ENCODE measurements around the gene EIF4B. TPM values are rescaled to one million over a fixed set of nuclear protein-coding genes. Genes with fewer than 3 reads are reported as not detected.

EIF4B gene
- total and polyA plus RNA-seq, 2 of the 13 experiments (the other 11 are each of a cell fraction or from before 2014, with no cell fraction given) = 416 to 548 TPM

DNA sequence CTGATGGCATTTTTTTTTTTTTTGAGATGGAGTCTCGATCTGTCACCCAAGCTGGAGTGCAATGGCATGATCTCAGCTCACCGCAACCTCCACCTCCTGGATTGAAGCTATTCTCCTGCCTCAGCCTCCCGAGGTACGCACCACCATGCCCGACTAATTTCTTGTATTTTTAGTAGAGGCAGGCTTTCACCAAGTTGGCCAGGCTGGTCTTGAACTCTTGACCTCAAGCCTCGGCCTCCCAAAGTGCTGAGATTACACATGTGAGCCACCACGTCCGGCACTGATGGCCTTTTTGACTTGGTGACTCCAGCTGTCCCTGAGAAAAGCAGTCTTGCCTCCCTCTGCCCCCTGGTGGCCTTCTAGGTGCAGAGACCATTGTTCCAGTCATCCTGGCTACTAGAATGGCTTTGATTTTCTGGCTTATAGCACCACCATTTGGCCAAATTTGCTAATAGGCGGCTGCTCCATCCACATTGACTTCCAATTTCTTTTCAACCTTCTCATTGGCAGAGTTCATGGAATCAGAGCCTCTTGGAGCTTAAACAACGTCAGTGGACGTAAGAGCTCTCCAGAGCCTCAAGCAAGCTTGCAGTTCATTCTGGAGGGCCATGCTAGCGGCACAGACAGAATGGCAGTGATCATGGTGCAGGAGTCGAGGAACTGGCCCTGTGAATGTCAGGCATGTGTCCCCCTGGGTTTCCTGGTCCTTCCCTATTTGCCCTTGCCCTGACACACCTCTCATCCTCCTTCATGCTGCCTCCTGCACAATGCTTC is 25.4 kb upstream of the EIF4B start:
- peak; percentile 83 for ATAC-seq
- Histone ChIP-seq H3K4me3 (replicated peaks in 1 of 3; ENCODE audit: insufficient read depth in 1 of 3, low read depth in 2 of 3, low read length in 3 of 3) (peak overlapping the region in 2 of 3 experiments; percentile 6 to 60; a peak in 3 of 6 replicates), H3K27me3 (ENCODE audit: control insufficient read depth in 1 of 2, insufficient read depth in 2 of 2, low read length in 2 of 2) (no peaks in the 10 kb centered on the region), H3K27ac (ENCODE audit: extremely low read length, insufficient read depth, low read length) (peak overlapping the region; percentile 52), H3K79me2 (ENCODE audit: insufficient read depth, low read length) (no peaks in the 10 kb centered on the region), H3K36me3 (replicated peaks in 1 of 2; ENCODE audit: control insufficient read depth in 1 of 2, insufficient read depth in 2 of 2, low read length in 2 of 2) (no peaks in the 10 kb centered on the region), H2AFZ (ENCODE audit: low read length) (peak overlapping the region; percentile 89), H3K9me3 (ENCODE audit: low read length) (no peaks in the 10 kb centered on the region), H4K20me1 (ENCODE audit: insufficient read depth, low read length) (no peaks in the 10 kb centered on the region), H3K9ac (ENCODE audit: insufficient read depth, low read depth, low read length) (peak overlapping the region; percentile 46), H3K4me2 (ENCODE audit: low read depth, low read length) (peak overlapping the region; percentile 81), H3K4me1 (ENCODE audit: insufficient read depth, low read length) (peaks cover 34% of the 10 kb centered on the region)
- ChIA-PET POLR2A (interaction anchor here (0.7 to 5.8 kb wide), 18 partner anchors 11 to 930 kb away, joined by 3 to 82 read pairs (median 6); partner anchors contain the start of genes EIF4B, KRT18 and KRT8), CTCF (ENCODE audit: low intra/inter-chr PET ratio, low total read pairs) (interaction anchor here (0.8 to 4.8 kb wide), 15 partner anchors 10 to 609 kb away, joined by 3 to 212 read pairs (median 5); partner anchors contain the start of genes EIF4B and KRT8)
- peak; percentile 94 for DNase-seq (ENCODE audit: low spot score)
- FAIRE-seq = peak; percentile 92
- in situ Hi-C loops (cut with HindIII; ENCODE audit: extremely low pct_ligation_motif_present, low pct_unique_long_range_greater_than_20kb) (loop anchor here (10.0 to 25.0 kb wide), 4 partner anchors 294 to 844 kb away; partner anchors contain the start of genes KRT1 and KRT84), intact Hi-C loops (cut with micrococcal nuclease; ENCODE audit: unreplicated experiment) (loop anchor here (1.0 to 2.0 kb wide), 3 partner anchors 54 to 97 kb away; partner anchors contain the start of gene KRT8)
- BruUV-seq (replicated peaks) = no TSS peak
- 21% methylated on average over 13 of the region's 13 CpGs for WGBS (ENCODE audit: low lambda C conversion rate)
- no peak for TF ChIP-seq ZNF567 (CRISPR knock-in tag; IDR thresholded peaks at IDR 0.05; ENCODE audit: borderline replicate concordance)
- no peak for TF ChIP-seq KAT2B (IDR thresholded peaks at IDR 0.05; ENCODE audit: borderline replicate concordance, low read depth, low read length)
- TF ChIP-seq, protein P1, sequence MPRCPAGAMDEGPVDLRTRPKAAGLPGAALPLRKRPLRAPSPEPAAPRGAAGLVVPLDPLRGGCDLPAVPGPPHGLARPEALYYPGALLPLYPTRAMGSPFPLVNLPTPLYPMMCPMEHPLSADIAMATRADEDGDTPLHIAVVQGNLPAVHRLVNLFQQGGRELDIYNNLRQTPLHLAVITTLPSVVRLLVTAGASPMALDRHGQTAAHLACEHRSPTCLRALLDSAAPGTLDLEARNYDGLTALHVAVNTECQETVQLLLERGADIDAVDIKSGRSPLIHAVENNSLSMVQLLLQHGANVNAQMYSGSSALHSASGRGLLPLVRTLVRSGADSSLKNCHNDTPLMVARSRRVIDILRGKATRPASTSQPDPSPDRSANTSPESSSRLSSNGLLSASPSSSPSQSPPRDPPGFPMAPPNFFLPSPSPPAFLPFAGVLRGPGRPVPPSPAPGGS (CRISPR knock-in tag; IDR thresholded peaks at IDR 0.05) = no peak
- TF ChIP-seq ZNF446 (CRISPR knock-in tag; IDR thresholded peaks at IDR 0.05) = peak; percentile 76; the same call in 1 of the 2 replicates
- TF ChIP-seq NFYB (CRISPR knock-in tag; IDR thresholded peaks at IDR 0.05) = no peak
- TF ChIP-seq, protein P2, sequence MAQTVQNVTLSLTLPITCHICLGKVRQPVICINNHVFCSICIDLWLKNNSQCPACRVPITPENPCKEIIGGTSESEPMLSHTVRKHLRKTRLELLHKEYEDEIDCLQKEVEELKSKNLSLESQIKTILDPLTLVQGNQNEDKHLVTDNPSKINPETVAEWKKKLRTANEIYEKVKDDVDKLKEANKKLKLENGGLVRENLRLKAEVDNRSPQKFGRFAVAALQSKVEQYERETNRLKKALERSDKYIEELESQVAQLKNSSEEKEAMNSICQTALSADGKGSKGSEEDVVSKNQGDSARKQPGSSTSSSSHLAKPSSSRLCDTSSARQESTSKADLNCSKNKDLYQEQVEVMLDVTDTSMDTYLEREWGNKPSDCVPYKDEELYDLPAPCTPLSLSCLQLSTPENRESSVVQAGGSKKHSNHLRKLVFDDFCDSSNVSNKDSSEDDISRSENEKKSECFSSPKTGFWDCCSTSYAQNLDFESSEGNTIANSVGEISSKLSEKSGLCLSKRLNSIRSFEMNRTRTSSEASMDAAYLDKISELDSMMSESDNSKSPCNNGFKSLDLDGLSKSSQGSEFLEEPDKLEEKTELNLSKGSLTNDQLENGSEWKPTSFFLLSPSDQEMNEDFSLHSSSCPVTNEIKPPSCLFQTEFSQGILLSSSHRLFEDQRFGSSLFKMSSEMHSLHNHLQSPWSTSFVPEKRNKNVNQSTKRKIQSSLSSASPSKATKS (CRISPR knock-in tag; IDR thresholded peaks at IDR 0.05) = no peak
- TF ChIP-seq, protein P3, sequence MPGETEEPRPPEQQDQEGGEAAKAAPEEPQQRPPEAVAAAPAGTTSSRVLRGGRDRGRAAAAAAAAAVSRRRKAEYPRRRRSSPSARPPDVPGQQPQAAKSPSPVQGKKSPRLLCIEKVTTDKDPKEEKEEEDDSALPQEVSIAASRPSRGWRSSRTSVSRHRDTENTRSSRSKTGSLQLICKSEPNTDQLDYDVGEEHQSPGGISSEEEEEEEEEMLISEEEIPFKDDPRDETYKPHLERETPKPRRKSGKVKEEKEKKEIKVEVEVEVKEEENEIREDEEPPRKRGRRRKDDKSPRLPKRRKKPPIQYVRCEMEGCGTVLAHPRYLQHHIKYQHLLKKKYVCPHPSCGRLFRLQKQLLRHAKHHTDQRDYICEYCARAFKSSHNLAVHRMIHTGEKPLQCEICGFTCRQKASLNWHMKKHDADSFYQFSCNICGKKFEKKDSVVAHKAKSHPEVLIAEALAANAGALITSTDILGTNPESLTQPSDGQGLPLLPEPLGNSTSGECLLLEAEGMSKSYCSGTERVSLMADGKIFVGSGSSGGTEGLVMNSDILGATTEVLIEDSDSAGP (CRISPR knock-in tag; IDR thresholded peaks at IDR 0.05; ENCODE audit: borderline replicate concordance) = peak; percentile 73; the same call in 1 of the 2 replicates
- no peak for TF ChIP-seq PCBP2 (optimal IDR thresholded peaks at IDR 0.05; ENCODE audit: low read depth, low read length, poor library complexity, severe bottlenecking)
- no peak for TF ChIP-seq SUZ12 (IDR thresholded peaks at IDR 0.05; ENCODE audit: low read depth, low read length)
- TF ChIP-seq MXI1 (IDR thresholded peaks at IDR 0.05; ENCODE audit: borderline replicate concordance, low read depth, low read length) = no peak
- 0 out of 2 replicates have a peak, but pooled peaks have one; percentile 45 for TF ChIP-seq ZFP90 (CRISPR knock-in tag; IDR thresholded peaks at IDR 0.05; ENCODE audit: borderline replicate concordance)
- TF ChIP-seq ELF4 (CRISPR knock-in tag; IDR thresholded peaks at IDR 0.05; ENCODE audit: borderline replicate concordance) = no peak
- TF ChIP-seq RARA (CRISPR knock-in tag; IDR thresholded peaks at IDR 0.05) = peak; percentile 34
- TF ChIP-seq, protein P4, sequence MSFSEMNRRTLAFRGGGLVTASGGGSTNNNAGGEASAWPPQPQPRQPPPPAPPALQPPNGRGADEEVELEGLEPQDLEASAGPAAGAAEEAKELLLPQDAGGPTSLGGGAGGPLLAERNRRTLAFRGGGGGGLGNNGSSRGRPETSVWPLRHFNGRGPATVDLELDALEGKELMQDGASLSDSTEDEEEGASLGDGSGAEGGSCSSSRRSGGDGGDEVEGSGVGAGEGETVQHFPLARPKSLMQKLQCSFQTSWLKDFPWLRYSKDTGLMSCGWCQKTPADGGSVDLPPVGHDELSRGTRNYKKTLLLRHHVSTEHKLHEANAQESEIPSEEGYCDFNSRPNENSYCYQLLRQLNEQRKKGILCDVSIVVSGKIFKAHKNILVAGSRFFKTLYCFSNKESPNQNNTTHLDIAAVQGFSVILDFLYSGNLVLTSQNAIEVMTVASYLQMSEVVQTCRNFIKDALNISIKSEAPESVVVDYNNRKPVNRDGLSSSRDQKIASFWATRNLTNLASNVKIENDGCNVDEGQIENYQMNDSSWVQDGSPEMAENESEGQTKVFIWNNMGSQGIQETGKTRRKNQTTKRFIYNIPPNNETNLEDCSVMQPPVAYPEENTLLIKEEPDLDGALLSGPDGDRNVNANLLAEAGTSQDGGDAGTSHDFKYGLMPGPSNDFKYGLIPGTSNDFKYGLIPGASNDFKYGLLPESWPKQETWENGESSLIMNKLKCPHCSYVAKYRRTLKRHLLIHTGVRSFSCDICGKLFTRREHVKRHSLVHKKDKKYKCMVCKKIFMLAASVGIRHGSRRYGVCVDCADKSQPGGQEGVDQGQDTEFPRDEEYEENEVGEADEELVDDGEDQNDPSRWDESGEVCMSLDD (CRISPR knock-in tag; IDR thresholded peaks at IDR 0.05; ENCODE audit: borderline replicate concordance) = no peak
